Thyroid gland (tissue), 4 donors: ENCODE results near the gene DENND4C. TPM values are rescaled to one million over a fixed set of nuclear protein-coding genes. Genes with fewer than 3 reads are reported as not detected.
A peak's percentile ranks its signal among the peaks of the same experiment; 100 is the strongest.
"Not testable (repeated sequence)": the region's sequence is repeated elsewhere in the genome, so short reads cannot be mapped to it uniquely, and the experiment has no call there.

ENCODE experiments used
- DNase-seq, 2 donors: peaks; one replicate each; pipeline ENCODE4 v3.0.0-alpha.2; 2019
- H3K27ac ChIP-seq, 3 donors: fragments of 200-600 bp; sonication (generic); 1 replicate in 2 of 3; 2 replicates in 1 of 3; pipeline ENCODE4 v1.5.1; 2016 to 2019; ENCODE audit warnings: mild to moderate bottlenecking in 1 of 3, moderate library complexity in 1 of 3
- H3K27me3 ChIP-seq: fragments of 200-600 bp; sonication (generic); one replicate; pipeline ENCODE4 v1.5.1; 2019
- H3K36me3 ChIP-seq, 2 donors: fragments of 200-600 bp; sonication (generic); one replicate each; pipeline ENCODE4 v1.5.1; 2016 to 2019
- H3K4me1 ChIP-seq, 2 donors: fragments of 200-600 bp; sonication (generic); one replicate each; pipeline ENCODE4 v1.5.1; 2017 to 2019
- H3K4me3 ChIP-seq, 3 donors: fragments of 200-600 bp; sonication (generic); replicated peaks in 1 of 3; 1 replicate in 2 of 3; 2 replicates in 1 of 3; pipeline ENCODE4 v1.5.1; 2016; ENCODE audit warnings: mild to moderate bottlenecking in 1 of 3
- H3K9me3 ChIP-seq: fragments of 200-600 bp; sonication (generic); one replicate; pipeline ENCODE4 v1.5.1; 2017
- POLR2A ChIP-seq, 2 donors: fragments of 450-650 bp; IDR thresholded peaks; one replicate each; pipeline ENCODE4 v1.6.1; 2017; ENCODE audit warnings: antibody characterized with exemption in 2 of 2, mild to moderate bottlenecking in 2 of 2, moderate library complexity in 1 of 2
- WGBS, 2 donors: methylation state at CpG; one replicate each; pipeline ENCODE4 v1.1.5; 2017; 5-methylcytosine and 5-hydroxymethylcytosine counted together
- intact Hi-C: fragments of 100-400 bp; cut with DNase I; formaldehyde crosslinking; loops from one replicate; pipeline ENCODE4 v1.15.1; 2023
- total RNA-seq, 4 donors: library from RNA; depleted of rRNA; stranded (reverse); fragments of >200 nt; gene quantifications; one replicate each; pipeline ENCODE4 v1.2.3, GENCODE V29; 2016
- TF ChIP-seq, protein P1 (sequence below), 6 experiments: fragments of 200-600 bp in 3 of 6; fragments of 450-650 bp in 3 of 6; sonication (generic) in 3 of 6; IDR thresholded peaks; one replicate each; pipeline ENCODE4 v1.5.1; 2016 to 2019; ENCODE audit warnings: antibody characterized with exemption in 6 of 6, mild to moderate bottlenecking in 2 of 6, inconsistent platforms in 1 of 6, moderate library complexity in 1 of 6

Gene DENND4C
- total RNA-seq, 4 donors from 2014 or later, result 99.5 to 135 (median 111) TPM

DNA sequence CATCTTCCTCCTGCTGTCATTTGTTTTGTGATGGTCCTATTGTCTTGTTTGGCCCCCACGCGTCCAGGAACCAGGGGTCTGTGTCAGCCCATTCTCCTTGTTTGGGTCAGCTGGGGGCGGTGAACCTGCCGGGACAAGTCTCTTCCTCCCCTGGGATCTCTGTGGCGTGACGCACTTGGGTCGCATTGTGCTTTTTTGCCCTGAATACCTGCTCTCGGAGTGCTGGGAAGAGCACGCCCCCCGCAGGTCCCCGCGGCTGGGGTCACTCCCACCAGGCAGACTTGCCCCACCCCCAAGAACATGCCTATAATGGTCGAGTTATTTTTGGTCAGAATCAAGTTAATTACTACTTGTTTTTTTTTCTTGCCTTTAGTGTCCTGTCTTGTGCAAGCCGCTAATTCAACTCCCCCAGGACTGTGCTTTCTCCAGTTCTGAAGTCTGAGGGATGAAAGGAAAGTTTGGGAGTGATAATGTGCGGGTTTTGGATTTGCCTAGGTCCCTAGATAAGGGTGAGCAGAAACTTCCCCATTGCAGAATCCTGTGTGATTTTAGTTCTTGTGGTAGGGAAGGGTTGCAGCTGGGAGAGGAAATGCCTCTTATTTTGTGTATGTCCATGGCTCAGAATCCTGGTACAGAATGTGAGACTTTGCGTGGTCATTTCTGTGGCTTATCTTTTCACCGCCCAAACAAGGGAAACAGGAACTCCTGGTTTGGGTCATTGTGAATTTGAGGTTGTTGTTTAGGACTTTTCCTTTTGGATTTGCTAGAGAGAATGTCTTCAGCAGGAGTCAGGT lies 179.1 kb downstream of the DENND4C start:
- Histone ChIP-seq H3K9me3 (no peaks in the 10 kb centered on the region), H3K27me3 (no peaks in the 10 kb centered on the region), H3K36me3 (no peaks in the 10 kb centered on the region), H3K4me1 (peaks cover 0 to 11% of the 10 kb centered on the region in 2 donors), H3K4me3 (peak overlapping the region; percentile 26 to 55 (median 37)), H3K27ac (peak overlapping the region in 2 of 3 donors; percentile 72 to 89)
- intact Hi-C loops, result no loop called here
- no peak for TF ChIP-seq POLR2A (IDR thresholded peaks at IDR 0.05)
- TF ChIP-seq, protein P1, sequence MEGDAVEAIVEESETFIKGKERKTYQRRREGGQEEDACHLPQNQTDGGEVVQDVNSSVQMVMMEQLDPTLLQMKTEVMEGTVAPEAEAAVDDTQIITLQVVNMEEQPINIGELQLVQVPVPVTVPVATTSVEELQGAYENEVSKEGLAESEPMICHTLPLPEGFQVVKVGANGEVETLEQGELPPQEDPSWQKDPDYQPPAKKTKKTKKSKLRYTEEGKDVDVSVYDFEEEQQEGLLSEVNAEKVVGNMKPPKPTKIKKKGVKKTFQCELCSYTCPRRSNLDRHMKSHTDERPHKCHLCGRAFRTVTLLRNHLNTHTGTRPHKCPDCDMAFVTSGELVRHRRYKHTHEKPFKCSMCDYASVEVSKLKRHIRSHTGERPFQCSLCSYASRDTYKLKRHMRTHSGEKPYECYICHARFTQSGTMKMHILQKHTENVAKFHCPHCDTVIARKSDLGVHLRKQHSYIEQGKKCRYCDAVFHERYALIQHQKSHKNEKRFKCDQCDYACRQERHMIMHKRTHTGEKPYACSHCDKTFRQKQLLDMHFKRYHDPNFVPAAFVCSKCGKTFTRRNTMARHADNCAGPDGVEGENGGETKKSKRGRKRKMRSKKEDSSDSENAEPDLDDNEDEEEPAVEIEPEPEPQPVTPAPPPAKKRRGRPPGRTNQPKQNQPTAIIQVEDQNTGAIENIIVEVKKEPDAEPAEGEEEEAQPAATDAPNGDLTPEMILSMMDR (IDR thresholded peaks at IDR 0.05), result no peak
- DNase-seq, result peak; percentile 50 to 61
- WGBS, 2 donors, result 5 to 7% methylated on average over 15 to 17 of the region's 17 CpGs

GRCh38 chr9:19410195-19410503 lies 179.7 kb downstream of the DENND4C start:
- Histone ChIP-seq H3K4me1 (peaks cover 0 to 11% of the 10 kb centered on the region in 2 donors), H3K36me3 (no peaks in the 10 kb centered on the region), H3K4me3 (no peak overlapping the region), H3K27me3 (no peaks in the 10 kb centered on the region), H3K9me3 (no peaks in the 10 kb centered on the region), H3K27ac (no peak overlapping the region)
- intact Hi-C loops, result no loop called here
- no peak for DNase-seq
- TF ChIP-seq POLR2A (IDR thresholded peaks at IDR 0.05), result no peak
- TF ChIP-seq, protein P1 (IDR thresholded peaks at IDR 0.05), result no peak
- WGBS, 2 donors, result 95 to 96% methylated on average over 2 of the region's 2 CpGs

DNA sequence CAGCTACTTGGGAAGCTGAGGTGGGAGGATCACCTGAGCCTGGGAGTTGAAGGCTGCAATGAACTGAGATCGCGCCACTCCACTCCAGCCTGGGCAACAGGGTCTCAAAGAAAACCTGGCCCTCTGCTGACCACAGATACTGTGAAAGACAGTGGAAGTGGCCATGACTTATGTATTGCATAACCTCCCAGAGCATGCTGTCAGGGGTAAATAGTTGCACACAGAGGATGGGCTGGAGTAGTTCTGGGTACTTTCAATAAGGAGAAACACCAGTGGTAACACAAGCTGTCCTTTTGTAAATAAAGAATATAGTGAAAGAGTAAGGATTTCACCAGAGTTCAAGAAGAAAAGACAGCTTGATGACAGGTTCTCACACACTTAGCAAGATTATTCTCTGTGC lies 180.1 kb downstream of the DENND4C start:
- WGBS, 2 donors, result 94 to 100% methylated on average over 2 of the region's 2 CpGs
- H3K9me3 ChIP-seq, result no peaks in the 10 kb centered on the region

GRCh38 chr9:19411316-19411715 lies 180.8 kb downstream of the DENND4C start:
- intact Hi-C loops, result no loop called here
- Histone ChIP-seq H3K36me3 (no peaks in the 10 kb centered on the region), H3K27ac (no peak overlapping the region), H3K4me1 (peaks cover 0 to 11% of the 10 kb centered on the region in 2 donors), H3K9me3 (no peaks in the 10 kb centered on the region), H3K4me3 (no peak overlapping the region), H3K27me3 (no peaks in the 10 kb centered on the region)
- no peak for DNase-seq
- 94% methylated on average over 8 of the region's 8 CpGs for WGBS, 2 donors
- TF ChIP-seq, protein P1 (IDR thresholded peaks at IDR 0.05), result no peak
- no peak for TF ChIP-seq POLR2A (IDR thresholded peaks at IDR 0.05)

More for the DNA sequence above, 180.1 kb downstream of the DENND4C start:
- H3K4me1 ChIP-seq, result peaks cover 0 to 11% of the 10 kb centered on the region in 2 donors
- no peaks in the 10 kb centered on the region for H3K36me3 ChIP-seq
- no peak overlapping the region for H3K27ac ChIP-seq
- intact Hi-C loops, result no loop called here
- H3K4me3 ChIP-seq, result no peak overlapping the region
- DNase-seq, result no peak
- TF ChIP-seq, protein P1 (IDR thresholded peaks at IDR 0.05), result no peak
- TF ChIP-seq POLR2A (IDR thresholded peaks at IDR 0.05), result no peak
- H3K27me3 ChIP-seq, result no peaks in the 10 kb centered on the region

- WGBS, 2 donors, result 72 to 95% methylated on average over 3 of the region's 3 CpGs
Observed at GRCh38 chr9:19413456-19413855, 183.0 kb downstream of the DENND4C start.

More at GRCh38 chr9:19413456-19413855, 183.0 kb downstream of the DENND4C start:
- H3K4me3 ChIP-seq, H3K4me1 ChIP-seq, H3K36me3 ChIP-seq, intact Hi-C loops, H3K9me3 ChIP-seq, H3K27ac ChIP-seq, H3K27me3 ChIP-seq, DNase-seq: not testable (repeated sequence)
